ENCODE results near the gene PTPRK.

DNA sequence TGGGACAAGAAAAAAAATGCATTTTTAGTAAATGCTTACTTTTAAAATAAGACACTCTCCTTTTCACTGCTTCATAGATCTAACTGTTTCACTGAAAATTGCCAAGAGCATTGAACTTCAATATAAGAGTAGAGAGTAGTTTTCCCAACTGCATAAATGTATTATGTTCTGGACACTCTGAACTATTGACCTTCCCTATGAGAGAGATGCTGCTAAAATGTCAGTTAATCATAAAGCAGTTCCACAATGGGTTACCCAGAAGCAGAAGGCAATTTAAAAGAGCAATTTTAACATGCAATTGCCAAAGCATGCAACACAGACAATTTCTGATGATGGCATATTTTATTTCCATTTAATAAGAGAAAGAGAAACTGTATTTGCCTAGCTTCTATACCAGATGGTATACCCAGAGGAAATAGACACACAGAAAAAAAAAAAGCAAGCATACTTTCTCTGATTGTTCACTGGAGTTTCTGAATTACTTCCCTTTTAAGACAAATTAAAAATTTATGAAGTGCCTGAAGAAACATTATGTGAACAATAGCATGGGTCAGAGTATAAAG, 340.4 kb downstream of the PTPRK start:
- TF ChIP-seq, protein P1, sequence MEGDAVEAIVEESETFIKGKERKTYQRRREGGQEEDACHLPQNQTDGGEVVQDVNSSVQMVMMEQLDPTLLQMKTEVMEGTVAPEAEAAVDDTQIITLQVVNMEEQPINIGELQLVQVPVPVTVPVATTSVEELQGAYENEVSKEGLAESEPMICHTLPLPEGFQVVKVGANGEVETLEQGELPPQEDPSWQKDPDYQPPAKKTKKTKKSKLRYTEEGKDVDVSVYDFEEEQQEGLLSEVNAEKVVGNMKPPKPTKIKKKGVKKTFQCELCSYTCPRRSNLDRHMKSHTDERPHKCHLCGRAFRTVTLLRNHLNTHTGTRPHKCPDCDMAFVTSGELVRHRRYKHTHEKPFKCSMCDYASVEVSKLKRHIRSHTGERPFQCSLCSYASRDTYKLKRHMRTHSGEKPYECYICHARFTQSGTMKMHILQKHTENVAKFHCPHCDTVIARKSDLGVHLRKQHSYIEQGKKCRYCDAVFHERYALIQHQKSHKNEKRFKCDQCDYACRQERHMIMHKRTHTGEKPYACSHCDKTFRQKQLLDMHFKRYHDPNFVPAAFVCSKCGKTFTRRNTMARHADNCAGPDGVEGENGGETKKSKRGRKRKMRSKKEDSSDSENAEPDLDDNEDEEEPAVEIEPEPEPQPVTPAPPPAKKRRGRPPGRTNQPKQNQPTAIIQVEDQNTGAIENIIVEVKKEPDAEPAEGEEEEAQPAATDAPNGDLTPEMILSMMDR (IDR thresholded peaks at IDR 0.05) = no peak
- TF ChIP-seq EZH2 (IDR thresholded peaks at IDR 0.05; ENCODE audit: borderline replicate concordance, insufficient read depth, low read depth, low read length, poor library complexity, severe bottlenecking) = no peak
